T-cell (primary cell): ENCODE measurements around the gene MAS1L. TPM values are rescaled to one million over a fixed set of nuclear protein-coding genes. Genes with fewer than 3 reads are reported as not detected.
"Not testable (repeated sequence)": the region's sequence is repeated elsewhere in the genome, so short reads cannot be mapped to it uniquely, and the experiment has no call there.

Source experiments
- ATAC-seq, 4 experiments: fragments of 200-7000 bp in 3 of 4; fragments of 150-1000 bp in 1 of 4; cut with Tn5 transposase; replicated peaks in 1 of 4; 1 replicate in 3 of 4; 2 replicates in 1 of 4; pipeline ENCODE4 v1.10.0; 2021; ENCODE audit warnings: moderate library complexity in 3 of 4, mild to moderate bottlenecking in 2 of 4, moderate number of reproducible peaks in 1 of 4
- CTCF ChIA-PET, 2 donors: fragments of 300-600 bp; sonication (Branson Sonifier 250); formaldehyde crosslinking; loops; one replicate each; lab custom pipeline; 2022; ENCODE audit warnings: antibody characterized with exemption in 2 of 2; lab: Charles Lee
- POLR2A ChIA-PET, 2 donors: fragments of 300-600 bp; sonication (Branson Sonifier 250); formaldehyde crosslinking; loops; one replicate each; lab custom pipeline; 2022; ENCODE audit warnings: antibody characterized with exemption in 2 of 2; lab: Charles Lee
- DNase-seq, 35 experiments: peaks; one replicate each; pipeline versions ENCODE4 v3.0.0 to v3.0.0-alpha.2; 2013 to 2023
- H3K27ac ChIP-seq: one replicate; pipeline ENCODE4 v1.5.1; 2013; ENCODE audit warnings: low read length
- H3K27me3 ChIP-seq, 2 experiments: replicated peaks in 1 of 2; 1 replicate in 1 of 2; 2 replicates in 1 of 2; pipeline versions ENCODE4 v1.6.1 to v1.7.0; 2013; ENCODE audit warnings: low read length in 1 of 2, mixed read lengths in 1 of 2; ENCODE audit not compliant: control insufficient read depth in 2 of 2, insufficient read depth in 2 of 2; ENCODE audit errors: extremely low read depth in 1 of 2
- H3K36me3 ChIP-seq, 2 donors: 1 replicate in 1 of 2; 2 replicates in 1 of 2; pipeline versions ENCODE4 v1.6.1 to v1.7.0; 2013; ENCODE audit warnings: low read length in 1 of 2; ENCODE audit not compliant: control insufficient read depth in 2 of 2, insufficient read depth in 1 of 2; ENCODE audit errors: extremely low read depth in 1 of 2
- H3K4me1 ChIP-seq, 2 experiments: 1 replicate in 1 of 2; 2 replicates in 1 of 2; pipeline versions ENCODE4 v1.6.1 to v1.7.0; 2013; ENCODE audit warnings: low read length in 2 of 2, mixed read lengths in 1 of 2; ENCODE audit not compliant: insufficient read depth in 2 of 2, control insufficient read depth in 1 of 2; ENCODE audit errors: extremely low read depth in 1 of 2
- H3K4me3 ChIP-seq, 2 donors: 1 replicate in 1 of 2; 2 replicates in 1 of 2; pipeline versions ENCODE4 v1.5.1 to v1.7.0; 2013; ENCODE audit warnings: mild to moderate bottlenecking in 2 of 2, low read length in 1 of 2, moderate library complexity in 1 of 2; ENCODE audit not compliant: control insufficient read depth in 1 of 2; ENCODE audit errors: extremely low read depth in 1 of 2
- H3K9me3 ChIP-seq: 2 replicates; pipeline ENCODE4 v1.7.0; 2013
- H3K27ac Mint-ChIP-seq, 2 donors: one replicate each; pipeline ENCODE4 v1.8.0; 2020 to 2021; ENCODE audit warnings: mild to moderate bottlenecking in 2 of 2, mixed read lengths in 2 of 2
- H3K27me3 Mint-ChIP-seq, 2 donors: one replicate each; pipeline ENCODE4 v1.8.0; 2021 to 2022; ENCODE audit warnings: mixed read lengths in 2 of 2
- H3K36me3 Mint-ChIP-seq: one replicate; pipeline ENCODE4 v1.8.0; 2021; ENCODE audit warnings: mixed read lengths
- H3K4me1 Mint-ChIP-seq, 3 donors: one replicate each; pipeline ENCODE4 v1.8.0; 2020 to 2022; ENCODE audit warnings: mixed read lengths in 3 of 3, mild to moderate bottlenecking in 1 of 3
- H3K4me3 Mint-ChIP-seq, 3 donors: one replicate each; pipeline ENCODE4 v1.8.0; 2020 to 2022; ENCODE audit warnings: mild to moderate bottlenecking in 3 of 3, mixed read lengths in 3 of 3, moderate library complexity in 3 of 3
- H3K9me3 Mint-ChIP-seq, 3 donors: one replicate each; pipeline ENCODE4 v1.8.0; 2020 to 2022; ENCODE audit warnings: mixed read lengths in 3 of 3
- WGBS: methylation state at CpG from one replicate; pipeline ENCODE4 v1.1.5; 2013; ENCODE audit warnings: missing lambda C conversion rate; ENCODE audit not compliant: insufficient coverage; 5-methylcytosine and 5-hydroxymethylcytosine counted together
- total RNA-seq, 35 experiments: library from RNA in 6 of 35; stranded (reverse) in 6 of 35; fragments of 120-200 nt in 1 of 35; gene quantifications; one replicate each; pipeline versions ENCODE4 v1.2.1 to v1.2.4 and lab custom pipeline; 2013 to 2026

MAS1L gene
- total RNA-seq, 5 donors from 2014 or later (not counting 1 experiment from before 2014, with no cell fraction given): not detected

DNA sequence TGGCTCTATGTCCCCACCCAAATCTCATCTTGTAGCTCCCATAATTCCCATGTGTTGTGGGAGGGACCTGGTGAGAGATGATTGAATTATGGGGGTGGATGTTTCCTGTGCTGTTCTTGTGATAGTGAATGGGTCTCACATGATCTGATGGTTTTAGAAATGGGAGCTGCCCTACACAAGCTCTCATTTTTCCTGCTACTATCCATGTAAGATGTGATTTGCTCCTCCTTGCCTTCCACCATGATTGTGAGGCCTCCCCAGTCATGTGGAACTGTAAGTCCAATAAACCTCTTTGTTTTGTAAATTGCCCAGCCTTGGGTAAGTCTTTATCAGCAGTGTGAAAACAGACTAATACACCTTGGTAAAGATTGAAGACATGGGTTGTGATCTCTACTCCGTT is 43.7 kb downstream of the MAS1L start:
- no CpG with 5 or more reads among the region's 1 CpG for WGBS
- H3K4me3 ChIP-seq, H3K9me3 Mint-ChIP-seq, H3K27ac ChIP-seq, ATAC-seq, H3K4me1 Mint-ChIP-seq, H3K4me3 Mint-ChIP-seq, CTCF ChIA-PET, H3K9me3 ChIP-seq, H3K4me1 ChIP-seq, H3K36me3 Mint-ChIP-seq, H3K36me3 ChIP-seq, H3K27ac Mint-ChIP-seq, DNase-seq: not testable (repeated sequence)
- peaks cover 67 to 69% of the 10 kb centered on the region in 2 donors for H3K27me3 Mint-ChIP-seq
- POLR2A ChIA-PET: interaction anchor here in 1 of 2 donors (0.6 kb wide), 1 partner anchor 21 kb away, joined by 4 read pairs; no protein-coding TSS in a partner anchor
- H3K27me3 ChIP-seq: peaks cover 0 to 33% of the 10 kb centered on the region in 2 experiments

DNA sequence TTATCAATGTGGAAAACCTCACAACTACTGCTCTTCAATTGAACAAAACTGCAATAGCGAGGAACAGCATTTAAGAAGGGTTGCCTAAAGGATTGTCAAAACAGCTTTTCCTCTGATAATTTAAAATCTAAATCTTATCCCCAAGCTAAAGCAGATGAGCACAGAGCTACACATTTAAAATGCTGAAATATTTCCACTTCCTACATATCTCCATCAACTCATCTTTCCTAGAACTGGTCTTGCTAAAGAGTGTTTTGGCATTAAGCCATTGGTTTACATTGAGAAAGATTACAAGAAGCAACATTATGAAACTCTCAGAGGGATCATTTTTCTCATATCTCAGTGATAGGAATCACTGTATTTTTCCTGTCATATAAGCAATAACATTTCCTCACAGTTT is 45.0 kb downstream of the MAS1L start:
- WGBS: 83% methylated on average over 1 of the region's 1 CpG
- H3K9me3 Mint-ChIP-seq: peaks cover 4 to 9% (median 6%) of the 10 kb centered on the region in 3 donors
- H3K4me3 Mint-ChIP-seq: no peak overlapping the region
- H3K27me3 Mint-ChIP-seq: peaks cover 63 to 66% of the 10 kb centered on the region in 2 donors
- no peak for DNase-seq
- Histone ChIP-seq H3K27me3 (peaks cover 0 to 25% of the 10 kb centered on the region in 2 experiments), H3K4me3 (no peak overlapping the region), H3K36me3 (no peaks in the 10 kb centered on the region), H3K9me3 (no peaks in the 10 kb centered on the region), H3K4me1 (no peaks in the 10 kb centered on the region), H3K27ac (no peak overlapping the region)
- no peaks in the 10 kb centered on the region for H3K36me3 Mint-ChIP-seq
- no peak for ATAC-seq
- no peaks in the 10 kb centered on the region for H3K4me1 Mint-ChIP-seq
- POLR2A ChIA-PET: no interaction called here
- CTCF ChIA-PET: no interaction called here
- no peak overlapping the region for H3K27ac Mint-ChIP-seq

DNA sequence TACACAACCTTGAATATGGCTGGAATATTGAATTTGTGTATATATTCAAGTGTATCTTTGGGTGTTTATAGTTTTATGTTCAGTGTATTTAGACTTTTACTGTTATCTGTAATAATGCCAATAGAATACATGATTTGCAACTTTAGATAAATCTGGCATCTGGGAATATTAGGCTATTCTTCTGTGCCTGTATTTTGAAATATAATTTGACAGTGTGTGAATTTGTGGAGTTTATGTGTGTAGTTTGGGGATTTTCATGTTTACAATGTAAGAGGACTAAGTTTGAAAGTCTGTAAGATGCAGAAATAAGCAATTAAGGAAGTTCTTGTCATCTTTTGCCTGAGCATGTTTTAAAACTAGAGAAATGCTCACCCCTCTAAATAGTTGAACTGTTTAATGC is 48.8 kb downstream of the MAS1L start, which contains the start of gene OR10C1:
Gene OR10C1, plus strand, starts transcription at position 301 of the 400 bp plus-strand sequence. CDS start 710 bp downstream, outside the sequence.
- Mint-ChIP-seq H3K4me3 (no peak within 1 kb of the TSS), H3K27me3 (peaks cover 47 to 57% of the 10 kb centered on the region in 2 donors), H3K27ac (no peak within 1 kb of the TSS), H3K9me3 (peaks cover under 1 to 11% (median under 1%) of the 10 kb centered on the region in 3 donors), H3K4me1 (no peaks in the 10 kb centered on the region), H3K36me3 (no peaks in the 10 kb centered on the region)
- no peaks in the 10 kb centered on the region for H3K9me3 ChIP-seq
- DNase-seq (no peak), ATAC-seq (no peak)
- H3K36me3 ChIP-seq: no peaks in the 10 kb centered on the region
- no peaks in the 10 kb centered on the region for H3K4me1 ChIP-seq
- ChIA-PET CTCF (interaction anchor here in 1 of 2 donors (0.6 kb wide), 1 partner anchor 158 kb away, joined by 3 read pairs; no protein-coding TSS in a partner anchor), POLR2A (no interaction called here)
- no peak within 1 kb of the TSS for H3K27ac ChIP-seq
- H3K27me3 ChIP-seq: peaks cover 0 to 11% of the 10 kb centered on the region in 2 experiments
- no peak within 1 kb of the TSS for H3K4me3 ChIP-seq

DNA sequence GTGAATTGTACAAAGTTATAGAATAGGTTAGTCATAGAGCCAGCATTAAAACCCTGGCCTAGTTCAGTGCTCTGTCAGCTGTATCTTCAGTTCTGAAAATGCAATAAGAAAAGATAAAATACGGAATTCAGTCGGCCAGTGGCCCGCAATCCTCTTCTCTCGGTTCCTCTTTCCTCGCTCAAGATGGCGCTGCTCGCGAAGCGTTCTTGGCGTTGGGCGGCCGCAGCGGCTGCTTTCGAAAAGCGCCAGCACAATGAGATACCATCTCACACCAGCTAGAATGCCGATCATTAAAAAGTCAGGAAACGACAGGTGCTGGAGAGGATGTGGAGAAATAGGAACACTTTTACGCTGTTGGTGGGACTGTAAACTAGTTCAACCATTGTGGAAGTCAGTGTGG is 51.0 kb downstream of the MAS1L start:
- H3K36me3 ChIP-seq, POLR2A ChIA-PET, H3K36me3 Mint-ChIP-seq, H3K4me1 ChIP-seq, DNase-seq, CTCF ChIA-PET, H3K4me1 Mint-ChIP-seq, H3K9me3 ChIP-seq, H3K4me3 ChIP-seq, H3K4me3 Mint-ChIP-seq, H3K27ac ChIP-seq, ATAC-seq, H3K27ac Mint-ChIP-seq: not testable (repeated sequence)
- peaks cover 2 to 11% of the 10 kb centered on the region in 2 experiments for H3K27me3 ChIP-seq
- WGBS: 86% methylated on average over 5 of the region's 18 CpGs
- H3K27me3 Mint-ChIP-seq: peaks cover 48 to 61% of the 10 kb centered on the region in 2 donors
- H3K9me3 Mint-ChIP-seq: peaks cover 0 to 15% (median 0%) of the 10 kb centered on the region in 3 donors

Other genes with a start within 250 kb of the MAS1L start
- not detected for gene OR14J1, start 186.3 kb downstream of the MAS1L start, total RNA-seq
- gene OR5V1, start 119.1 kb downstream of the MAS1L start, total RNA-seq: not detected
- not detected for gene OR12D3, start 112.7 kb downstream of the MAS1L start, total RNA-seq
- gene OR12D2, start 92.3 kb downstream of the MAS1L start, total RNA-seq: not detected
- not detected for gene OR12D1, start 73.0 kb downstream of the MAS1L start, total RNA-seq
- not detected for gene OR10C1, start 48.6 kb downstream of the MAS1L start, total RNA-seq
- gene OR11A1, start 30.9 kb downstream of the MAS1L start, total RNA-seq: not detected
- not detected for gene OR2H1, start 30.8 kb downstream of the MAS1L start, total RNA-seq
- under 1 TPM in 1 of 5 donors, not detected in 4; 0.32 TPM for gene UBD, start 71.8 kb upstream of the MAS1L start, total RNA-seq
- gene OR2H2, start 97.2 kb upstream of the MAS1L start, total RNA-seq: not detected
- 10 to 100 TPM; 48.0 to 82.7 (median 74.8) TPM for gene GABBR1, start 145.2 kb upstream of the MAS1L start, total RNA-seq
- gene MOG, start 169.1 kb upstream of the MAS1L start, total RNA-seq: not detected
- gene ZFP57, start 193.2 kb upstream of the MAS1L start, total RNA-seq: 1 to 10 TPM in 1 of 5 donors, not detected in 4; 1.0 TPM
- gene HLA-F, start 235.5 kb upstream of the MAS1L start, total RNA-seq: 100 to 1,000 TPM; 600 to 951 (median 748) TPM